Effector CD4-positive, alpha-beta T cell (primary cell): Measurements from ENCODE around the gene FRMD3.

Experiments
- DNase-seq: peaks from one replicate; pipeline ENCODE4 v3.0.0-alpha.2; 2020

FRMD3 gene

DNA sequence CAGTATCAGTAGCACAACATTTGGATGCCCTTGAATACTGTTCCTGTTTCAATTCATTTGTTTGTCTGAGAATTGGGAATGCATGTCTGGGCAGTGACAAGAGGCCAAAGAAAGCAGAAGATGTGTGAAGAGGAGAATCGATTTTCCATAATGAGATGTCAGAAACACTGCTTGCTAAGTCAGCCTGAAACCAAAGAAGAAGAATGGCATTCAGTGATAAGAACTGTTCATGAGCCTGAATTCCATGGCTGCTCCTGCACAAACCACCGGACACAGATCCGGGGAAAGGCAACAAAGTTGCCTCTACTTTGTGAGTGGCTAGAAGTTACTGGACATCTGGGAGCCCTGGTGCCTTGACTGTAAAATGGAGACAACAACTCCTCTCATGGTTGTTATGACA lies 268.1 kb downstream of the FRMD3 start:
- no peak for DNase-seq

DNA sequence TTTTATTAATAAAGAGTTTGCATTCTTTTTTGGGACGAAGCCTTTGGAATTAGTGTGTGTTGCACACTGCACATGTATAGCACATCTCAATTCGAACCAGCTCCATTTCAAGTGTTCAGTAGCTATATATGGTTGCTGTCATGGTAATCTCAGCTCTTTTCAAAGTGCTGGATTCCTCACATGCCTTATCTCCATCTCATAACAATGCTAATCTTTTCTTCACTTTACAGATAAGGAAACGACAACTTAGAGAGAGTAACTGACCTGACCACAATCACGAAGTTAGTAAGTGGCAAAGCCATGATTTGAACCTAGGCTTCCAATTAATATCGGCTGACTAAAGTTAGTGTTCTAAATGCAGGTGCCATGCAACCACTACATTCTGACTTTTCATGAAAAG lies 270.5 kb downstream of the FRMD3 start:
- DNase-seq = no peak

- DNase-seq = no peak
Observed at GRCh38 chr9:83266666-83267496, 271.3 kb downstream of the FRMD3 start.

GRCh38 chr9:83266331-83266665 lies 271.9 kb downstream of the FRMD3 start:
- no peak for DNase-seq

DNA sequence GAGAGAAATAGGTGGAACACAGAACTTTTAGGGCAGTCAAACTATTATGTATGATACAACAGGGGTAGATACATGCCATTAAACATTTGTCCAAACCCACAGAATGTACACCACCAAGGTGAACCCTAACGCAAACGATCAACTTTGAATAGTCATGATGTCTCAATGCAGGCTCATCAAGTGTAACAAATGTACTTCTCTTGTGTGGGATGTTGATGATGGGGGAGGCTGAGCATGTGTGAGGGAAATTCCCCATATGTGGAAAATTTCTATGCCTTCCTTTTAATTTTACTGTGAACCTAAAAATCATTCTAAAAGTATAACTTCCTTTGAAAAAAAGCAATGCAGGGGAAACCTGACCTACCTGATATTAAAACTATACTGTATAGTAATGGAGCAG lies 273.9 kb downstream of the FRMD3 start:
- no peak for DNase-seq

DNA sequence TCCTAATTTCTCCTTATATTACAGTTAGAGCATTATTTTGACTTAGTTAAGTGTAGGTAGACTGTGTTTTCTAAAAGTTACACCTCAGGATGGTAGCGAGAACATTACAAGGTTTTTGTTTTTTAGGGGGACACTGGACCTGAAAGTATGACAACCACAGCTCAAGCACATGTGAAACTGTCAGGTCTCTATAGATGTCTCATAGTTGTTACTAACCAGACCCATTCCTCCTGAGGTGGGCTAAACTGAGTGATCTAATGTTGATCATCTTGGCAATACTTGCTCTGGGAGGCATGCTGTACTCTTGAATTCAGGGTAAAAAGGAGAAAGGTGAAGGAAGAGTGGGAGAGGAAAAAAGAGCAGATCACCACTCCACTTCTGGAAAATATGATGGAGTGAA lies 278.6 kb downstream of the FRMD3 start:
- DNase-seq = no peak

- DNase-seq = no peak
Observed at GRCh38 chr9:83257937-83258891, 280.0 kb downstream of the FRMD3 start.

DNA sequence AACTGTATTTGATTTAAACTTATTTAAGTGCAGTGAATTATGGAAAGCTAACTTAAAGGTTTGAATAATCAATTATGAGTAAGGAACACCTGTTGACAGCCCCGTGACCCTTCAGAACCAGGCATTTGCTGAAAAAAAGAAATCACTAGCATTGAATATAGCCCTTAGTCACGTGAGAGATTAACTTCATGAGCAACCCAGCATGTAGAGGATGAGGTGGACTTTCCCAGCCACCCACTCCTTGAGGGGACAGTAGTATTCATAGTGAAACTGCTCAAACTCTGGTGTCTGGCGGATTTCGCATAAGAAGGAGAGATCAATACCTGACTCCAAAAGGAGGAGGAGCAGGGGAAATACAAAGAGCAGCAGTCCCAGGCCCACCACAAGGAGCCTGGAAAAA lies 290.5 kb downstream of the FRMD3 start:
- DNase-seq = no peak

DNA sequence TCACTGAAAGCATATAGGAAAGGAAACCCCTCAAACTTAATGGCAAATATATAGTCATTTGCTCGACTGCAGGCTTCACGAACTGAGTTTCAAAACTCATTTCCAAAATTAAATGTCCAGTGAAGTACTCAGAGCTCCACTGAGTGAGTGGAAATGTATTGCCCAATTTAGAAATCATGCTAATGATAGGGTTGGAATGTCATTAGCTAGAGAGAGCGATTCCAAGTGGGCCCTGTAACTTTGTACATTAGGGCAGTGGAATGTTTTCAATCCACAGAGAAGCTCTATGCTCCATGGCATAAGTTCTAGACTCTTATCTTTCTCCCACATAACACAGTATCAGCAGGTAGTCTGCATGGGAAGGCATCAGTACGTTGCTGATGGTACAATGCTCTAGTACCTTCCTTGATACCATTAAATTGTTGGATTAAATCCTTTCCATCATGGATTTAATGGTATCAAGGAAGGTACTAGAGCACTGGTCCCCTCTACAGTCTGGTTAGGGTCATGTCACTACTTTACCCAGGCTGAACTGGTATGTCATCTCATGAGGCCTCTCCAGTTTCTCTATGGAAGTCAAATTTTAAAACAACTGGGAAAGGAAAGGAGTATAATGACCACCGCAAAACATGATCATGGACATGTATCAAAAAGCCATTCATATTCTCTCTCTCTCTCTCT lies 292.1 kb downstream of the FRMD3 start:
- no peak for DNase-seq

DNA sequence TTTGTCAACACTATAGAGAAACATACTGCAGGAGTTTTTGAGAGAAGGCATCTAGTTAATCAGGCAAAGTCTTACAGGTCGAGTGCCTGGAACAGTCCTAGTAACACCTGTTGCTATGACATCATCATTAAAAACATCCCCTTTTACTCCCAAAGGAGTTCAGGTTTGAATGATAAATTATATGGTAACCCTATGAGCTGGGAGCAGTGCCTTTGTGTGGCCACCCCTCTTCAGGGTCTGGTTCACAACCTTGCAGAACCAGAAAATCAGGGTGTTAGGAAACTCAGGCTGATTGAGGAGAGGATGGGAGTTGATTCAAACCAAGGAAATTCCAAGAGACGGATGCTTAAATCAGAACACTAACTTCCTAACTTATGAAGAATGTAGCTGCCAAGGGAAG lies 296.1 kb downstream of the FRMD3 start:
- no peak for DNase-seq

DNA sequence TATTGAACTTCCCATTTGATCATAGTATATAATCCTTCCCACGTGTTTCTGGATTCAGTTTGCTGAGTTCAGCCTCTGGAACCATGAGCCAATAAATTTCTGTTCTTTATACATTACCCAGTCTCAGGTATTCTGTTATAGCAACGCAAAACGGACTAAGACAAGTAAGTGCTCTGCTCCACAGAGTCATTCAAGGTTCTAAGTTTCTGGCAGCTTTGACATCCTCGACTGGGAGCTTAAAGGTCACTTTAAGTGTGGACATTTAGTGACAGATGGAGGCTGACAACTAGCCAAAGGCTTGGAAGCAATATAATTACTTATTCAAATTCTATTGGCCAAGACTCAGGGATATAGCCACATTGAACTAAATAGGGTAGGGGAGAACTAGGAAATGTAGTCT lies 297.5 kb downstream of the FRMD3 start:
- DNase-seq = no peak

- DNase-seq = no peak
Observed at GRCh38 chr9:83239747-83240146, 298.5 kb downstream of the FRMD3 start.

- DNase-seq = no peak
Observed at GRCh38 chr9:83238871-83239640, 299.1 kb downstream of the FRMD3 start.

DNA sequence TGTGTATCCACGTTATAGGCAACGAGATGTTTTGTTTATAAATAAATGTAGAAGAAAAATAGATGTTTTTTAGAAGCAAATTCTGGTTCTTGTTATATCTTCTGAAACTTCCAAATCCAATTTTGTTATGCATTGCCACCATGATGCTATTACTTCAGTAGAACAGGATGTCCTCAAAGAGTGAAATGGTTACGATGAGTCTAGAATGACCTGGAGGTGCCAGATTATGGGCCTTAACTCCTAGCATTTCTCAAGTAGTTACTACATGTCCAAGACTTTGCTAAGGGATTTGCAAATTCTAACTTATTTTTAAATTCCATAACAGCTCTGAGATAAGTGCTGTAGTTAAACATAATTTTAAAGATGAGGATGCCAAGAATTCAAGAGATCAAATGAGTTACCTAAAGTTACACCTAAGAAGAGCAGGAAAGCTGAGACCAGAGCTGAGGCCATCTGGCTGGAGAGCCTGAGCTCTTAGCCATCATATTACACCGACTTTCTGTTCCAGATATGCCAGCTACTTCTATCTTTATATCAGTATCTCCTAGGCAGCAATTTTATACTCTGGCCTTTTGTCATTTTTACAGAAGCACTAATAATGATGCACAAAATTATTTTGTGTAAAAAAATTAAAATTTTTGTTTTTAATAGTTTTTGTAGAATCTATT lies 302.0 kb downstream of the FRMD3 start:
- DNase-seq = no peak

GRCh38 chr9:83235526-83235925 lies 302.7 kb downstream of the FRMD3 start:
- DNase-seq = no peak

DNA sequence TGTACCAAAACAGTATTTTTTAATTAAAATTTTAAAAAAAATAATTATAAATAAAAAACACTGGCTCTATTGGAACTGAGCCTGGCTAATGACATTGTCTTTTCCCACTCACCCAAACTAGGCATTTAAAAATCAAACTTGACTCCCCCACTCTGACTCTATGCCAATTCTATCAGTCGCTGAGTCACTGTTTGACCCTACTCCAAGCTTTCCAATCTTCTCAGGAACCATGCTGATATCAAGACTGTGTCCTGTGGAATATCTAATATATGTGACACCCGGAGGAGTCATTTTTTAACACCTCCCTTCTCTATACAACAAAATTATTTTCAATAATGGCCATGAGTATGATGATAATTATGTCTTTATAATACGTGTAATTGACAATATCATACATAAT lies 303.7 kb downstream of the FRMD3 start:
- no peak for DNase-seq

DNA sequence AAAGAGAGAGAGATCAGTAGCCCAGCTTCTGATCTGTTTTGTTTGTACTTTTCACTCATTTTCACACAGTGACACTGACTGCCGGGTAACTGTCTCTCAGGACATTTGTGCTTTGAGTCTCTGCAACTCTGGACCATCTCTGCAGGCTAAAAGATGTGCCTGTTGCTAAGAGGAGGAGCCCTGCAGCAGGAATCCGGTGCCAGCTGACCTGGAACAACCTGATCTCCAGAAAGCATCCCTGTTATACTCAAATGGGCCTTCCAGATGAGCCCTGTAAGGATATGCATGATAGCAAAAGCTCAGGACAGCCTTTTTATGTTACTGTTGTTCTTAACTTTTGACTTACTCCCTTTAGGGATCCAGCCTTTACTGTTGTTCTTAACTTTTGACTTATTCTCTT lies 304.6 kb downstream of the FRMD3 start:
- DNase-seq = no peak

DNA sequence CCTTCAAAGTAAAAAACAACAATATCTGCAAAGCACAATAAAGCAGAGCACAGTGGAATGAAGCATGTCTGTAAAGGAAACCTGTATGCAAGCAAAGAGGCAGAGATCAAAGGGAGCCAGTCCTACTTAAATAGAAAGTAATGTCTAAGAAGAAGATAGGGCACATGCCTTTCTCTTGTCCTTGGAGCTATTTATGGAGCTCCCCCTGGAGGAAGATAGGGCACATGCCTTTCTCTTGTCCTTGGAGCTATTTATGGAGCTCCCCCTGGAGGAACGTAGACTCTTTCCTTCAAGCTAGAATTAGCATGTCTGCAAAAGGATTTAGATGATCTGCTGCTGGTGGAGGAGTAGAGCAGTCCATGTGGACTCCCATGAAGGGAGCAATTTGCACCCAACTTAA lies 307.2 kb downstream of the FRMD3 start:
- DNase-seq = no peak

- no peak for DNase-seq
Observed at GRCh38 chr9:83220730-83221129, 317.5 kb downstream of the FRMD3 start.

DNA sequence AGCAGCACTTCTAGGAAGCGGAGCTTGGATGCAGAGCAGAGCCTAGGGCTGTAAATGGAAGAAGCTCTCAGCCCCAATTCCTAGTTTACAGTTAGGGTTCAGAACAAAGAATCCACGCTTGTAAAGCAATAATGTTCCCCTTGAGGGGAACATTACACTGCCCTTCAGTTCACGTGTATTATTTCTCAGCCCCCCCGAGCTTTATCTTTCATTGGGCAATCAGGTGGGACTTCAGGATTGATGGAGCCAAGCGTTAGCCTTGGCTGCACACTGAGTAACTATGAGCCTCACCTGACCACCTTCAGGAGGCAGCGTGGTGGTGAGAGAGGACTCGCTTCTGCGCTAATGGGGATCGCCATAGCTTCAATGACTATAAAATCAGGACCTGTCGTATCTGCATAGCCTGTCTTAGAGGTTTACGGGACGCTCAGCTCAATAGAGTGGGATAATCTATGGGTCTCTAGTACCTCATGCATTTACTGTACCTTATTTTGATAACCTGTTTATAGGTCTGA lies 318.2 kb downstream of the FRMD3 start:
- no peak for DNase-seq

GRCh38 chr9:83219154-83219923 lies 318.9 kb downstream of the FRMD3 start:
- no peak for DNase-seq
